NCI-H2227 (cell line): ENCODE results near the gene TNNT1.
A peak's percentile ranks its signal among the peaks of the same experiment; 100 is the strongest.

Experiments
- DNase-seq: peaks from one replicate; lab custom pipeline; 2025; ENCODE audit not compliant: unreplicated experiment; lab: John Stamatoyannopoulos, UW

The TNNT1 gene

GRCh38 chr19:55171440-55171839 is 22.4 kb upstream of the TNNT1 start:
- no peak for DNase-seq

GRCh38 chr19:55169136-55169535 is 20.1 kb upstream of the TNNT1 start:
- no peak for DNase-seq

- peak; percentile 100 for DNase-seq
Observed at GRCh38 chr19:55166530-55167268, 17.7 kb upstream of the TNNT1 start, which contains the start of gene DNAAF3. DNAAF3 (minus strand) TSS chr19:55166613; CDS start chr19:55166413, 200 bp downstream.

- peak; percentile 99 for DNase-seq
Observed at GRCh38 chr19:55165952-55166529, 17.0 kb upstream of the TNNT1 start.

GRCh38 chr19:55161571-55162322 is 12.7 kb upstream of the TNNT1 start:
- no peak for DNase-seq

GRCh38 chr19:55160986-55161365 is 12.0 kb upstream of the TNNT1 start:
- no peak for DNase-seq

- peak; percentile 99 for DNase-seq
Observed at GRCh38 chr19:55160128-55160985, 11.4 kb upstream of the TNNT1 start.

- no peak for DNase-seq
Observed at GRCh38 chr19:55158848-55159749, 10.1 kb upstream of the TNNT1 start.

GRCh38 chr19:55158423-55158822 is 9.4 kb upstream of the TNNT1 start:
- no peak for DNase-seq

- DNase-seq: no peak
Observed at GRCh38 chr19:55157064-55157908, 8.3 kb upstream of the TNNT1 start, which contains the start of gene TNNI3. TNNI3 (minus strand) TSS chr19:55157732; CDS start chr19:55157589, 143 bp downstream.

GRCh38 chr19:55156202-55157063 is 7.4 kb upstream of the TNNT1 start:
- peak; percentile 97 for DNase-seq

- peak; percentile 69 for DNase-seq
Observed at GRCh38 chr19:55155784-55156183, 6.8 kb upstream of the TNNT1 start.

- DNase-seq: no peak
Observed at GRCh38 chr19:55153652-55154264, 4.8 kb upstream of the TNNT1 start.

- DNase-seq: peak; percentile 50
Observed at GRCh38 chr19:55152017-55152416, 3.0 kb upstream of the TNNT1 start.

GRCh38 chr19:55147545-55148251 is 1.3 kb downstream of the TNNT1 start:
- DNase-seq: peak; percentile 56

- peak; percentile 99 for DNase-seq
Observed at GRCh38 chr19:55146705-55147273, 2.2 kb downstream of the TNNT1 start.
